Thymus (tissue), 11 donors: ENCODE results near the gene CDH15. TPM values are rescaled to one million over a fixed set of nuclear protein-coding genes. Genes with fewer than 3 reads are reported as not detected.

Experiments
- DNase-seq, 9 donors: peaks; one replicate each; pipeline ENCODE4 v3.0.0-alpha.2; 2013; ENCODE audit warnings: low spot score in 9 of 9, low read depth in 6 of 9, missing footprints in 1 of 9
- H3K27ac ChIP-seq, 2 donors: one replicate each; pipeline ENCODE4 v1.5.1; 2013; ENCODE audit warnings: control low read depth in 1 of 2, low read depth in 1 of 2, low read length in 1 of 2, mild to moderate bottlenecking in 1 of 2, moderate library complexity in 1 of 2
- H3K27me3 ChIP-seq, 2 donors: one replicate each; pipeline ENCODE4 v1.5.1; 2013; ENCODE audit warnings: low read length in 1 of 2; ENCODE audit not compliant: control insufficient read depth in 2 of 2, insufficient read depth in 1 of 2
- H3K36me3 ChIP-seq, 2 donors: one replicate each; pipeline ENCODE4 v1.5.1; 2013; ENCODE audit warnings: low read length in 1 of 2, mild to moderate bottlenecking in 1 of 2, moderate library complexity in 1 of 2; ENCODE audit not compliant: control insufficient read depth in 2 of 2, insufficient read depth in 2 of 2
- H3K4me1 ChIP-seq, 2 donors: one replicate each; pipeline ENCODE4 v1.5.1; 2013; ENCODE audit warnings: low read length in 2 of 2; ENCODE audit not compliant: control insufficient read depth in 2 of 2, insufficient read depth in 2 of 2
- H3K4me3 ChIP-seq, 2 donors: one replicate each; pipeline ENCODE4 v1.5.1; 2013; ENCODE audit warnings: low read length in 2 of 2, control low read depth in 1 of 2, mild to moderate bottlenecking in 1 of 2
- H3K9me3 ChIP-seq, 2 donors: one replicate each; pipeline ENCODE4 v1.5.1; 2013; ENCODE audit warnings: low read length in 1 of 2, mild to moderate bottlenecking in 1 of 2; ENCODE audit not compliant: control insufficient read depth in 2 of 2, insufficient read depth in 1 of 2
- WGBS: extraction: QIAGEN DNeasy Blood & Tissue Kit; methylation state at CpG from one replicate; pipeline ENCODE4 v1.1.7; 2013; 5-methylcytosine and 5-hydroxymethylcytosine counted together
- polyA plus RNA-seq: library from polyadenylated mRNA; stranded (reverse); fragments of 200-250 nt; gene quantifications from one replicate; pipeline ENCODE4 v1.2.3, GENCODE V29; 2013
- total RNA-seq: library from RNA; stranded (reverse); fragments of 120-200 nt; gene quantifications from one replicate; pipeline ENCODE4 v1.2.4, GENCODE V29; 2013
- donor health status: healthy.

Gene CDH15
- total and polyA plus RNA-seq, 2 donors, result 0.19 to 0.23 TPM

DNA sequence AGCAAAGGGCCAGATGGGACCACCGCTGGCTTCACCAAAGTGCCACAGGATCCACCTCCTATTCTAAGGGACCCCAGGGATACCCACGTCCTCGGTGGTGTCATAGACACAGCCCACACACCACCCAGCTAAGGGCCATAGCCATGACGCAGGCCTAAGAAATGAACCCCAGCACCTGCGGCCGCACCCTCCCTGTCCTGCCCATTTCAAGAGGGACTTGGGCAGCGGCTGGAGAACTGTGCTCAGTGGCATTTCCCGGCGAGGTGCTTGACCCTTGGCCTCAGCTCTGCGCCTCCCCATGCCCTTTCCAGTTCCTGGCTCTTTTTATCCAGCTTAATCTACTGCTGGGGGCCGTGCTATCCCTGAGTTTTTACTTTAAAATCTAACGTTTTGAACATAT is 73.2 kb downstream of the CDH15 start:
- no peaks in the 10 kb centered on the region for H3K36me3 ChIP-seq
- WGBS, result 83% methylated on average over 12 of the region's 12 CpGs
- H3K9me3 ChIP-seq, result peaks cover 7 to 26% of the 10 kb centered on the region in 2 donors
- H3K4me1 ChIP-seq, result peaks cover 4 to 20% of the 10 kb centered on the region in 2 donors
- no peak for DNase-seq
- no peak overlapping the region for H3K4me3 ChIP-seq
- peaks cover 18 to 40% of the 10 kb centered on the region in 2 donors for H3K27me3 ChIP-seq
- H3K27ac ChIP-seq, result no peak overlapping the region

Other genes with a start within 250 kb of the CDH15 start
- 11.2 TPM for gene CBFA2T3, start 194.5 kb upstream of the CDH15 start, total RNA-seq
- gene CBFA2T3, start 194.5 kb upstream of the CDH15 start, polyA plus RNA-seq, result 19.1 TPM
- gene ACSF3, start 77.9 kb upstream of the CDH15 start, total RNA-seq, result 97.2 TPM
- gene ACSF3, start 77.9 kb upstream of the CDH15 start, polyA plus RNA-seq, result 47.2 TPM
- 0.33 TPM for gene SLC22A31, start 28.8 kb downstream of the CDH15 start, total RNA-seq
- gene SLC22A31, start 28.8 kb downstream of the CDH15 start, polyA plus RNA-seq, result 0.94 TPM
- gene ZNF778, start 46.0 kb downstream of the CDH15 start, total RNA-seq, result 2.9 TPM
- 2.4 TPM for gene ZNF778, start 46.0 kb downstream of the CDH15 start, polyA plus RNA-seq